OCI-LY1 (cell line): Measurements from ENCODE around the gene KCNK1.
"Not testable (repeated sequence)": the region's sequence is repeated elsewhere in the genome, so short reads cannot be mapped to it uniquely, and the experiment has no call there.

ENCODE experiments used
- CTCF ChIP-seq: fragments of 200-600 bp; sonication (generic), shearing (Covaris generic); IDR thresholded peaks from 2 replicates; pipeline ENCODE4 v1.5.1; 2017; ENCODE audit warnings: mild to moderate bottlenecking, antibody characterized with exemption, low read length, moderate library complexity, mixed read lengths
- EZH2 ChIP-seq: fragments of 200-600 bp; sonication (generic), shearing (Covaris generic); IDR thresholded peaks from 2 replicates; pipeline ENCODE4 v1.8.0; 2017; ENCODE audit warnings: borderline replicate concordance, mixed run types, mild to moderate bottlenecking, antibody characterized with exemption, low read length, moderate library complexity, mixed read lengths

DNA sequence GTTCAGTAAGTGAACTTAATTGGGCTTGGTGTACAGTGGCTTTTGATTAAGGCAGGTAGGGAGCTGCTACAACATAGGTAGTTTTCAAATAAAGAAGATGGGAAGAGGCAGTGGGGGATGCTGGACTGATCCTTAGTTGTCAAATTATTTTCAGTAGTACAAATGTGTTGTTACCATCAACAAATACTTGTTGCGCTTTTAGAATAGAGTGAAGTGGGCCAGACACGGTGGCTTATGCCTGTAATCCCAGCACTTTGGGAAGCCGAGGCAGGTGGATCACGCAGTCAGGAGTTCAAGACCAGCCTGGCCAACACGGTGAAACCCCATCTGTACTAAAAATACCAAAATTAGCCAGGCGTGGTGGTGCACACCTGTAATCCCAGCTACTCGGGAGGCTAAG lies 5.5 kb downstream of the KCNK1 start:
- TF ChIP-seq CTCF, EZH2: not testable (repeated sequence)
